ENCODE results near the gene LHX5.

The LHX5 gene

GRCh38 chr12:113464452-113464775 lies 7.3 kb downstream of the LHX5 start:
- DNase-seq, result no peak

- DNase-seq, result no peak
These were observed 7.8 kb downstream of the LHX5 start for GRCh38 chr12:113463746-113464451.

- no peak for DNase-seq
These were observed 8.5 kb downstream of the LHX5 start for GRCh38 chr12:113462998-113463745.

GRCh38 chr12:113462117-113462774 lies 9.4 kb downstream of the LHX5 start:
- DNase-seq, result peak; percentile 49

- DNase-seq, result no peak
These were observed 10.0 kb downstream of the LHX5 start for GRCh38 chr12:113461666-113462065.

- DNase-seq, result no peak
These were observed 11.7 kb downstream of the LHX5 start for GRCh38 chr12:113459981-113460380.

GRCh38 chr12:113457710-113458109 lies 14.0 kb downstream of the LHX5 start:
- no peak for DNase-seq

- DNase-seq, result no peak
These were observed 14.5 kb downstream of the LHX5 start for GRCh38 chr12:113457185-113457584.

GRCh38 chr12:113456761-113457160 lies 14.9 kb downstream of the LHX5 start:
- DNase-seq, result no peak

GRCh38 chr12:113456199-113456598 lies 15.5 kb downstream of the LHX5 start:
- DNase-seq, result no peak

- DNase-seq, result no peak
These were observed 18.3 kb downstream of the LHX5 start for GRCh38 chr12:113453330-113453729.

GRCh38 chr12:113452458-113452857 lies 19.2 kb downstream of the LHX5 start:
- no peak for DNase-seq

- no peak for DNase-seq
These were observed 21.8 kb downstream of the LHX5 start for GRCh38 chr12:113449839-113450238.

GRCh38 chr12:113449299-113449698 lies 22.4 kb downstream of the LHX5 start:
- no peak for DNase-seq

- no peak for DNase-seq
These were observed 22.8 kb downstream of the LHX5 start for GRCh38 chr12:113448873-113449272.

GRCh38 chr12:113445544-113446171 lies 26.0 kb downstream of the LHX5 start:
- no peak for DNase-seq

GRCh38 chr12:113443030-113443539 lies 28.6 kb downstream of the LHX5 start:
- no peak for DNase-seq

- DNase-seq, result no peak
These were observed 30.5 kb downstream of the LHX5 start for GRCh38 chr12:113440947-113441782.

- DNase-seq, result no peak
These were observed 31.3 kb downstream of the LHX5 start for GRCh38 chr12:113440336-113440735.

- DNase-seq, result no peak
These were observed 32.1 kb downstream of the LHX5 start for GRCh38 chr12:113439606-113440030.

- no peak for DNase-seq
These were observed 32.4 kb downstream of the LHX5 start for GRCh38 chr12:113439301-113439597.

- no peak for DNase-seq
These were observed 33.0 kb downstream of the LHX5 start for GRCh38 chr12:113438523-113439300.
